NCI-H1048 (cell line): Measurements from ENCODE around the gene HOXD13.
A peak's percentile ranks its signal among the peaks of the same experiment; 100 is the strongest.

Experiments
- DNase-seq: peaks from one replicate; lab custom pipeline; 2025; lab: John Stamatoyannopoulos, UW

Gene HOXD13

GRCh38 chr2:176106581-176107539 is 14.3 kb downstream of the HOXD13 start, which contains the start of gene HOXD11:
HOXD11 (plus strand) TSS chr2:176107280; CDS start chr2:176107356, 76 bp downstream.
- DNase-seq: peak; percentile 59

GRCh38 chr2:176107731-176108181 is 15.2 kb downstream of the HOXD13 start:
- no peak for DNase-seq

DNA sequence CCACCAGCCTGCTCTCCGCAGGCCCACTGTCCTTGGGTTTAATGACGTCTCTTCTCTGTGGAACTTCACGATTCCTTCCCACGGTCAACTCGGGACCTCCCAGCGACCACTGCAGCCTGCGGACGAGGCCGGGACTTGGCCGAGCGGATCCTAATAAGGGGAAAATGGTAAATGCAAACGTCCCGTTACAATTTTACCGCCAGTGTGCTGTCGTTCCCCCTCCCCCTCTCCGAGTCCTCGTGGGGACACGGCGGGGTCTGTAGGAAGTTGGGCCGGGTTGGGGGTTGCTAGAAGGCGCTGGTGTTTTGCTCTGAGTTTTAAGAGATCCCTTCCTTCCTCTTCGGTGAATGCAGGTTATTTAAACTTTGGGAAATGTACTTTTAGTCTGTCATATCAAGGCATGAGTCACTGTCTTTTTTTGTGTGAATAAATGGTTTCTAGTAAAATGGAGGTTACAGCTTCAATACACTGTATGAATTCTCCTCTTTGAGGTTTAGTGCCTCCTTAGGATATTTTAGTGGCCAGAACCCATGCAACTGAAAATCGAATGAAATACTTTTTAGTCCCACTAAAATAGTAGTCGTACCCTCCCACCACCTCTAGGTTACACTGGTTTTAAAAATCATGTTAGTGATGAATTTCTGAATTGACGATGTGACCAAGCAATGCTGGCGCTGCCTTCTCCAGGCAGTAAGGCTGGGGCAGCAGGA is 16.8 kb downstream of the HOXD13 start:
- DNase-seq: no peak

DNA sequence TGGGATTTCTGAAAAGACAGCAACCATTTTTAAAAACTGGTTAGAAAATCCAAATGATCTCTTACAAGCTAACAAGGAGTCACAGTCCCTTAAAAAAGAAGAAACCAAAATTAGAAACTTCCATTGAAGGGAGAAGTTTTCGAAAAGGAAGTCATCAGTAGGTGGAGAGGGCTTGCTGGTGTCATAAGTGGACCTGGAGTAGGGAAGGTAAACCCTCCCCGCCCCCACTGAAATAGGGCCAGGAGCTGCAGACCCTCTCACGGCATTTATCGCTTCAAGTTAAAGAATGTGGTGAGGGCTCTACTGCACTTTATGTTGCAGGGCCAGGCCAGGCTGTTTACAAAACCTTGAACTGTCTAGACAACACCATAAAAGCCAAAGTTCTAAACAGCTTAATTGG is 17.4 kb downstream of the HOXD13 start:
- no peak for DNase-seq

- DNase-seq: no peak
Observed at GRCh38 chr2:176110415-176111308, 18.1 kb downstream of the HOXD13 start.

DNA sequence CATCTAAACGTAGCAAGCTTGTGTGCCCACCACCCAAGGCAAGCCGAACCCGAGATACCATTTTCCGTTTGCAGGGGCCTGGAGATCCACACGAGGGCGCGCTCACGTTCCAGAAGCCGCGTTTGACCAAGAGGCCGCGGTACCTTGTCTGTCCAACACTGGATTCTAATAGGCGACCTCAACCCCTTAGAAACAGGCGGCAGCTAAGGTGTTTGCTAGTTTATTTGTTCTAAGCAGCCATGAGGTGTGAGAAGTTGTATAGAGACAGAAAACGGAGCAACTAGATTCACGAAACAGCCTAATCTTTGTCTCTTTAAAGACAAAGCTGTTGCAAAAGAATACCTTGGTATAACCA is 18.8 kb downstream of the HOXD13 start:
- no peak for DNase-seq

- no peak for DNase-seq
Observed at GRCh38 chr2:176111846-176112374, 19.4 kb downstream of the HOXD13 start.

DNA sequence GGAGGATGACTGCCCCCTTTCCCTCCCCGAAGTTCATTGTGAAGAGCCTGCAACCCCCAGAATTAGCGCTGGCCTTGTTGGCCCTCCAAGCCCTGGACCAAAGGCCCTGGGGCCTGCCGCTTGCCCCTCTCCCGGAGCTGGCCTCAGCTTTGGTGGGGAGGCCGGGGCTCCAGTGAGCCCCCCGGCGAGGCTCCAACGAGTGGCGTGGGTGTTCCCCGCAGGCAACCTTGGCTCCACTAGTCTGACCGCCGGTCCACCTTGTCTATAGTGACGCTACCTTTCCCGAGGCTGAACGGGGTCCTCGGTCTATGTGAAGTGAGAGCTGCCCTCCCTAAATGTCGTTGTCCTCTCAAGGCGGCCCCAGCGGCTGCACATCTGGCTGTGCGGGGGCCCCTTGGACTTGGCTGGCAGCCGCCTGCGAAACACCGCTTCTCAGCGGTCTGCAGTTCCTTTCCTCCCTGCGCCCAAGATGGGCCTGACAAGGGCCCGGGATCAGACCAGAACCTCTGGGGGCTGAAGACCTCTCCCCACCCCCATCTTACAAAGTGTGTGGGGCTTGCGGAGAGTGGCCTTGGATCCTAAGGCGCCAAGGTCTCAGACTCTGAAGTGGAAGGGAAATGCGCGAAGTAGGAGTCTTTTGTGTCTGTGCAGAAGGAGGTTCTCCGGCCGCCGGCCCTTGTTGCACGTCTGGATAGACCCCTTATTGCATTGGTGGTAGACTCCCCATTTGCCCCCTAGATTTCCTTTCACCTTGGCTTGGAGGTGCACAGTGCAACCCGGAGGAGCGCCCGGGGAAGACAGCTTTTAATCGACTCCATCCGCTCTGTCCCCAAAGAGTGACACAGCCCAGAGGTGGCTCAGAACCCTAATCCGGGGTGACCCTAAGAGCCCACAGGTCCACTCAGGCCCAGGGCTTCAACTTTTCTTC is 20.1 kb downstream of the HOXD13 start:
- DNase-seq: no peak

- no peak for DNase-seq
Observed at GRCh38 chr2:176114120-176114929, 21.8 kb downstream of the HOXD13 start.

- DNase-seq: no peak
Observed at GRCh38 chr2:176114930-176115625, 22.6 kb downstream of the HOXD13 start.

- no peak for DNase-seq
Observed at GRCh38 chr2:176115883-176116813, 23.6 kb downstream of the HOXD13 start, which contains the start of gene HOXD10. HOXD10 (plus strand) TSS chr2:176116778; CDS start chr2:176116834, 56 bp downstream.

DNA sequence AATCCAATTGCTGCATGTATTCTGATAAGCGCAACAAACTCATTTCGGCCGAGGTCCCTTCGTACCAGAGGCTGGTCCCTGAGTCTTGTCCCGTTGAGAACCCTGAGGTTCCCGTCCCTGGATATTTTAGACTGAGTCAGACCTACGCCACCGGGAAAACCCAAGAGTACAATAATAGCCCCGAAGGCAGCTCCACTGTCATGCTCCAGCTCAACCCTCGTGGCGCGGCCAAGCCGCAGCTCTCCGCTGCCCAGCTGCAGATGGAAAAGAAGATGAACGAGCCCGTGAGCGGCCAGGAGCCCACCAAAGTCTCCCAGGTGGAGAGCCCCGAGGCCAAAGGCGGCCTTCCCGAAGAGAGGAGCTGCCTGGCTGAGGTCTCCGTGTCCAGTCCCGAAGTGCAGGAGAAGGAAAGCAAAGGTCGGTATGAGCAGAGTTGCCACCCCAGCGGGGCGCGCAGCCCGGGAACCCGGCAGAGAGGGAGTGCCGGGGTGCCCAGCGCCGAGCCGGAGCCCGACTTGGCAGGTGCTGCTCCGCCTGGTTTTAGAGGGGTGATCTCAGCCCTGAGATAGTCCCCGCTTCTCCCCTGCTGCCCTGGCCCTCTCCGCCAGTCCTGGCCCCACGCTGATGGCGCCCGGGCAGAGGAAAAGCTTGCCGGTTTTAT is 24.8 kb downstream of the HOXD13 start:
- no peak for DNase-seq

DNA sequence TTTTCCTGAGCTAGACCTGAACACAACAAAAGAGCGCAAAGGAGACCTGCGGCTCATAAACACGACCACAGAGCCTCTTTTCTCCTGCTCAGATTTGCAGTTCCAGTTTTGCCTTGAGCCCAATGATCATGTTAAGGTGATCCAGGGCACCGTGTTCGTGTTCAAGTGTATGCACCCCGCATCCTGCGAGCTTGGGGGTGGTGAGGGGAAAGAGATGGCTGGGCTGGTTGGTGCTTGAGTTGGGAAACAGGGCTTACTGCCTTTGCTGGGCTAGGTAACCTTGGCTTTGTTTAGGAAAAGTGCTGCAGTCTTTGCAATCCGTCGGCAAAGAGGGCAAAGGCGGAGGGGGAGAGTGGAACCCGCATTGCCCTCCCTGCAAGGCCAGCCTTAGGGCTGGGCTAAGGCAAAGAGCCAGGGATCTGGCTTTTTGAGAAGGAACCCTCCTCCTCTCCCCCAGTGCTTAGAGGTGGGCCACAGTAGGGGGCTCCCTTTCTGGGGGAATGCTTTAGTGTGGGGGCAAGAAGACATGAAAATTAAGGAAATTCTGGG is 25.4 kb downstream of the HOXD13 start:
- DNase-seq: no peak

DNA sequence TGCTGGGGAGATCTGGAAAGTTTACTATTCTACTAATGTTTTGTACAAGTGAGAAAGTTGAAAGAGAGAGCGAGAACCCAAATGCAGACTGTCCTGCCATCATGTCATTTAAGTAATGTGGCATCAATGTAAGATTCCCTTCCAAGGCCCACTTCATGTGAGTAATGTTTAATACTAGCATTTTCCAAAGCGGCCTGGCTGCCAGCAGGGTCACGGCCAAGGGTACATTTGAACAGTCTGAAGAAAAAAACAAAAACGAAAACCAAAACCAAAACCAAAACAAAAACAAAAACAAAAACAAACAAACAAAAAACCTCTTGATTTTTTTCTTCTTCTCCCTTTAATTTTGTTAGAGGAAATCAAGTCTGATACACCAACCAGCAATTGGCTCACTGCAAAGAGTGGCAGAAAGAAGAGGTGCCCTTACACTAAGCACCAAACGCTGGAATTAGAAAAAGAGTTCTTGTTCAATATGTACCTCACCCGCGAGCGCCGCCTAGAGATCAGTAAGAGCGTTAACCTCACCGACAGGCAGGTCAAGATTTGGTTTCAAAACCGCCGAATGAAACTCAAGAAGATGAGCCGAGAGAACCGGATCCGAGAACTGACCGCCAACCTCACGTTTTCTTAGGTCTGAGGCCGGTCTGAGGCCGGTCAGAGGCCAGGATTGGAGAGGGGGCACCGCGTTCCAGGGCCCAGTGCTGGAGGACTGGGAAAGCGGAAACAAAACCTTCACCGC is 26.2 kb downstream of the HOXD13 start:
- DNase-seq: peak; percentile 60

DNA sequence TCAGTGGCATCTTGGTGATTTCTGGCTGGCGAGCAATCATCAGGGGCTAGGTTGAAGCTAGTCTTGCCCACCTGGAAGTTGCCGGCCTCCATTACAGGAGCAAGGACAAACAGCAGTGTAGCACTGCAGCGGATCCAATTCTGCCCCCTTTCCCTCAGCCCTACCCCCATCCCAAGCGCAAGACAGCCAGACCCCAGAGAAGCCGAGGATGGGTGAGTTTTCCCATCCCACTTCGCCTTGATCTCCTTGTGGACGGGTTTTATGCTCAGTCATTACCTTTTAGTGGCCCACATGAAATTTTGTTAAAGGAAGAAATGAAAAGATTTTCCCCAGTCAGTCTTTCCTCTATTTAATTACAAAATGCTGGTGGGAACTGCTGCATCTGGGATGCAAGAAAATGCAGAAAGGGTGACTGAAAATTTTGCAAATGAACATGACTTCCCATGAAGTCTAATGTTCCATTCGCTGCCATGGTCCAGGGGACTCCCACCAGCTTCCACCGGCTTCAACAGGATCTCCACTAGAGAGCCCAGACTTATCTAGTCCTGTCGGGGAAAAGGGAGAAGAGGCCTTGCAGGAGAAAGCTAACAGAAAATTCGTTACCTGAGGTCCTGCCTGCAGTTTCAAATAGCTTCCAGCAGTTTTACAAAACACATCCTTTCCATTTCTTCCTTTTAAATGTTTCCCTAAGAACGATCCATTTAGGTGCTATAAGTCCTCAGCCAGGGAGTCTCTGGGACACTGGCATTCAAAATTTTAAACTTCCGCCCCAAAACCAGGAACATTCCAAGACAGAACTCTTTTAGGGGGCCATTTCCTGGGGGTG is 28.1 kb downstream of the HOXD13 start:
- no peak for DNase-seq
